Liver (tissue), 3 donors: Measurements from ENCODE around the gene SLC51B.

ENCODE experiments used
- CTCF ChIP-seq: fragments of 150-350 bp; IDR thresholded peaks from 2 replicates; pipeline ENCODE4 v1.5.1; 2017; ENCODE audit warnings: improper control_type of control experiment, low read depth, low read length; ENCODE audit not compliant: missing input control
- EGR1 ChIP-seq, 2 donors: IDR thresholded peaks; 2 replicates each; pipeline ENCODE4 v1.6.1; 2016 to 2018; ENCODE audit warnings: antibody characterized with exemption in 2 of 2, low read depth in 2 of 2
- GABPA ChIP-seq, 2 donors: IDR thresholded peaks in 1 of 2; conservative IDR thresholded peaks in 1 of 2; 2 replicates each; pipeline ENCODE4 v1.6.1; 2016; ENCODE audit warnings: antibody characterized with exemption in 2 of 2, mild to moderate bottlenecking in 1 of 2, moderate library complexity in 1 of 2
- JUND ChIP-seq, 2 donors: IDR thresholded peaks; 2 replicates each; pipeline ENCODE4 v1.6.1; 2016; ENCODE audit warnings: antibody characterized with exemption in 2 of 2
- donor health status: healthy.
- donor health status: healthy.

DNA sequence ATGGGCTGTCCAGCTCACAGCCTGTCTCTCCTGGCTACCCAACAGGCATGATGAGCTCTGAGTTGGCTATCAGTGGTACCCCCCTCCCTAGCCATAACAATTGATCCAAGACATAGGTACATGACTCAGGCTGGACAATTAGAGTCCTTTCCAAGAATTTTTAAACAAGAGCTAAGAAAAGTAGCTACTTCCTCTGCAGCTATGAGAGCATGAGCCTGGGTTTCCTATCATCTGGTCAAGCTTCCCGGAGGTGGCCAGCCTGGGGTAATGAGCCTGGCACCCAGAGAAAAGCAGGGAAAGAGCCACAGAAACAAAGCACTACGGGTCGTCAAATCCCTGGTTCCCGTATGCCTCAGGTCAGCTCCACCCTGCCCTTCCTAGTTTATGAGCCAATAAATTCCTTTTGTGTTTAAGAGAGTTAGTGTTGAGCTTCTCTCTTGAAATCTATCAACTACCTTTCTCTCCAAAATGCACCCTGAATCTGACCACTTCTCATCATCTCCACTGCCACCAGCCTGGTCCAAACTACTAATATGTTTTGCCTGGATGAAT is 2.3 kb upstream of the SLC51B start:
- TF ChIP-seq GABPA (IDR thresholded peaks at IDR 0.05 in 1 of 2, conservative IDR thresholded peaks at IDR 0.05 in 1 of 2) (no peak), CTCF (no peak), EGR1 (IDR thresholded peaks at IDR 0.05; ENCODE audit: low read depth in 2 of 2) (no peak), JUND (IDR thresholded peaks at IDR 0.05) (no peak)
